Spleen (tissue), 11 donors: ENCODE measurements around the gene IMPDH2. TPM values are rescaled to one million over a fixed set of nuclear protein-coding genes. Genes with fewer than 3 reads are reported as not detected.
A peak's percentile ranks its signal among the peaks of the same experiment; 100 is the strongest.

ENCODE experiments used
- DNase-seq: peaks from one replicate; pipeline ENCODE4 v3.0.0-alpha.2; 2020
- H3K27ac ChIP-seq, 8 donors: fragments of 200-600 bp; sonication (generic) in 7 of 8; 1 replicate in 4 of 8; 2 replicates in 4 of 8; pipeline versions ENCODE4 v1.5.0 to v1.8.0; 2016 to 2021; ENCODE audit warnings: inconsistent platforms in 4 of 8, mild to moderate bottlenecking in 4 of 8, moderate library complexity in 1 of 8
- H3K27me3 ChIP-seq, 7 donors: fragments of 200-600 bp; sonication (generic) in 6 of 7; replicated peaks in 1 of 7; 1 replicate in 4 of 7; 2 replicates in 3 of 7; pipeline versions ENCODE4 v1.5.0 to v1.8.0; 2016 to 2021; ENCODE audit warnings: inconsistent platforms in 3 of 7, mild to moderate bottlenecking in 1 of 7
- H3K36me3 ChIP-seq, 6 donors: fragments of 200-600 bp; sonication (generic) in 5 of 6; 1 replicate in 4 of 6; 2 replicates in 2 of 6; pipeline versions ENCODE4 v1.5.0 to v1.8.0; 2016 to 2021; ENCODE audit warnings: inconsistent platforms in 2 of 6
- H3K4me1 ChIP-seq, 6 donors: fragments of 200-600 bp; sonication (generic) in 5 of 6; 1 replicate in 3 of 6; 2 replicates in 3 of 6; pipeline versions ENCODE4 v1.5.0 to v1.8.0; 2016 to 2021; ENCODE audit warnings: inconsistent platforms in 3 of 6
- H3K4me3 ChIP-seq, 8 donors: fragments of 200-600 bp; sonication (generic) in 7 of 8; 1 replicate in 4 of 8; 2 replicates in 4 of 8; pipeline versions ENCODE4 v1.5.0 to v1.8.0; 2016 to 2021; ENCODE audit warnings: inconsistent platforms in 4 of 8, mild to moderate bottlenecking in 4 of 8, moderate library complexity in 2 of 8
- H3K9me3 ChIP-seq, 8 donors: fragments of 200-600 bp; sonication (generic) in 7 of 8; 1 replicate in 4 of 8; 2 replicates in 4 of 8; pipeline versions ENCODE4 v1.5.0 to v1.8.0; 2016 to 2021; ENCODE audit warnings: inconsistent platforms in 4 of 8
- CTCF ChIP-seq, 11 experiments: fragments of 200-600 bp in 7 of 11; fragments of 450-650 bp in 4 of 11; sonication (generic) in 4 of 11; IDR thresholded peaks in 8 of 11; conservative IDR thresholded peaks in 3 of 11; 1 replicate in 7 of 11; 2 replicates in 4 of 11; pipeline versions ENCODE4 v1.4.0 to v1.8.0; 2016 to 2021; ENCODE audit warnings: antibody characterized with exemption in 11 of 11, inconsistent platforms in 4 of 11, mild to moderate bottlenecking in 1 of 11
- POLR2A ChIP-seq, 3 donors: fragments of 450-650 bp; IDR thresholded peaks; one replicate each; pipeline ENCODE4 v1.5.1; 2017; ENCODE audit warnings: antibody characterized with exemption in 3 of 3, mild to moderate bottlenecking in 1 of 3
- POLR2AphosphoS5 ChIP-seq, 3 donors: sonication (generic); formaldehyde crosslinking; IDR thresholded peaks; one replicate each; pipeline ENCODE4 v1.5.1; 2017; ENCODE audit warnings: antibody characterized with exemption in 3 of 3
- whole genome bisulfite sequencing, 5 donors: extraction: QIAGEN DNeasy Blood & Tissue Kit in 3 of 5; methylation state at CpG; one replicate each; pipeline versions ENCODE4 v1.1.5 to v1.1.7; 2013 to 2018; 5-methylcytosine and 5-hydroxymethylcytosine counted together
- intact Hi-C: fragments of 100-400 bp; cut with DNase I; formaldehyde crosslinking; loops from one replicate; pipeline ENCODE4 v1.15.0; 2023; ENCODE audit warnings: low total_unique reads
- polyA plus RNA-seq, 3 donors: library from polyadenylated mRNA; stranded (reverse); fragments of 200-250 nt; gene quantifications; one replicate each; pipeline ENCODE4 v1.2.1, GENCODE V29; 2013
- total RNA-seq, 7 donors: library from RNA; depleted of rRNA in 3 of 7; stranded (reverse); fragments of >200 nt in 3 of 7; fragmentation: NEBNext Ultra II Directional in 4 of 7; extraction: Animal tissue kit (Norgen Biotek cat#: 25700) in 4 of 7; gene quantifications; one replicate each; pipeline versions ENCODE4 v1.1.0 to v1.2.1, GENCODE V29; 2016 to 2021
- donor health status: healthy with polysubstance abuse.
- donor health status: DM: no; HTN: no; CAD: no; lungs with moderate emphysema.
- donor health status: DM: no; HTN: no; CAD: no.
- donor health status: Bipolar disorder and iron deficiency.
- donor health status: healthy.
- donor health status: DM: no; HTN: no; CAD: no.
- donor health status: DM: yes; HTN: yes; CAD: no.

Gene IMPDH2
- total and polyA plus RNA-seq, 10 donors: 84.4 to 127 (median 95.4) TPM

DNA sequence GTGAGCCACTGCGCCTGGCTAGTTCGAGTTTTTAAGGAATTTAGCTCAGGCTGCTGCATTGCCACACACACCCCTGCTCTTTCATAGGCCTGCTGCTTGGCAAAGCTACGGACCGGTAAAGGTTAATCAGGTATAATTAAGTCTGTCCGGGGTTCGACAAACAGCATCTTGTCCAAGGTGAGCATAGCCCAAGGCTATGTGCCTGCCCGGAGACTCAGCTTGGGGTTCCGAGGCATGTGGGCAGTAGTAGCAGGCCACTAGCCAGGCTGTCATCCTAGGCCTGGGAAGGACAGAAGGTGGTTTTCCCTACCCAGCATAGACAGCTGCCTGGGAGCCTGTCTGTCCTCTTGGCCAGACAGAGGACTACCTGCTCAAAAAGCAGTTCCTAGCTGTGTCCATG lies 32.6 kb downstream of the IMPDH2 start:
- WGBS, 5 donors: 63 to 98% (median 95%) methylated on average over 2 to 8 of the region's 8 CpGs
- intact Hi-C loops: no loop called here

GRCh38 chr3:48993834-48994233 lies 35.4 kb downstream of the IMPDH2 start:
- Histone ChIP-seq H3K4me3 (no peak overlapping the region), H3K4me1 (peaks cover 13 to 41% (median 26%) of the 10 kb centered on the region in 6 donors), H3K36me3 (peaks cover 0 to 41% (median 3%) of the 10 kb centered on the region in 6 donors), H3K27ac (no peak overlapping the region), H3K27me3 (no peaks in the 10 kb centered on the region), H3K9me3 (no peaks in the 10 kb centered on the region)
- DNase-seq: peak; percentile 1
- no peak for TF ChIP-seq POLR2AphosphoS5 (IDR thresholded peaks at IDR 0.05)
- no peak for TF ChIP-seq CTCF (IDR thresholded peaks at IDR 0.05 in 8 of 11, conservative IDR thresholded peaks at IDR 0.05 in 3 of 11)
- TF ChIP-seq POLR2A (IDR thresholded peaks at IDR 0.05): no peak
- intact Hi-C loops: no loop called here

More for the DNA sequence above, 32.6 kb downstream of the IMPDH2 start:
- H3K36me3 ChIP-seq: peaks cover 0 to 45% (median 3%) of the 10 kb centered on the region in 6 donors
- H3K27me3 ChIP-seq: no peaks in the 10 kb centered on the region
- no peak overlapping the region for H3K4me3 ChIP-seq
- no peak overlapping the region for H3K27ac ChIP-seq
- no peaks in the 10 kb centered on the region for H3K9me3 ChIP-seq
- DNase-seq: no peak
- TF ChIP-seq POLR2AphosphoS5 (IDR thresholded peaks at IDR 0.05) (no peak), POLR2A (IDR thresholded peaks at IDR 0.05) (no peak), CTCF (IDR thresholded peaks at IDR 0.05 in 8 of 11, conservative IDR thresholded peaks at IDR 0.05 in 3 of 11) (no peak)
- peaks cover under 1 to 17% (median 6%) of the 10 kb centered on the region in 6 donors for H3K4me1 ChIP-seq

GRCh38 chr3:48991851-48992545 lies 37.2 kb downstream of the IMPDH2 start:
- Histone ChIP-seq H3K4me3 (peak overlapping the region in 2 of 8 donors; percentile 90 to 100), H3K4me1 (peaks cover 18 to 54% (median 32%) of the 10 kb centered on the region in 6 donors), H3K9me3 (no peaks in the 10 kb centered on the region), H3K27ac (peak overlapping the region in 5 of 8 donors; percentile 85 to 90 (median 87)), H3K27me3 (no peaks in the 10 kb centered on the region), H3K36me3 (peaks cover 0 to 29% (median 3%) of the 10 kb centered on the region in 6 donors)
- DNase-seq: peak; percentile 7
- 78 to 92% (median 86%) methylated on average over 5 of the region's 5 CpGs for WGBS, 5 donors
- TF ChIP-seq POLR2AphosphoS5 (IDR thresholded peaks at IDR 0.05) (no peak), POLR2A (IDR thresholded peaks at IDR 0.05) (no peak), CTCF (IDR thresholded peaks at IDR 0.05 in 8 of 11, conservative IDR thresholded peaks at IDR 0.05 in 3 of 11) (no peak)
- intact Hi-C loops: no loop called here

- Histone ChIP-seq H3K4me1 (peaks cover 18 to 54% (median 32%) of the 10 kb centered on the region in 6 donors), H3K36me3 (peaks cover 0 to 29% (median 3%) of the 10 kb centered on the region in 6 donors), H3K27ac (peak overlapping the region; percentile 74 to 90 (median 85)), H3K4me3 (peak overlapping the region; percentile 86 to 100 (median 92)), H3K27me3 (no peaks in the 10 kb centered on the region), H3K9me3 (no peaks in the 10 kb centered on the region)
- TF ChIP-seq POLR2A (IDR thresholded peaks at IDR 0.05): no peak
- peak in 2 of 3 donors; percentile 10 to 24 for TF ChIP-seq POLR2AphosphoS5 (IDR thresholded peaks at IDR 0.05)
- no peak for DNase-seq
- intact Hi-C loops: no loop called here
- WGBS, 5 donors: 3 to 8% (median 5%) methylated on average over 22 to 40 of the region's 40 CpGs
These were observed 38.3 kb downstream of the IMPDH2 start for GRCh38 chr3:48990636-48991469.
